ENCODE measurements around the gene NAA80. TPM values are rescaled to one million over a fixed set of nuclear protein-coding genes. Genes with fewer than 3 reads are reported as not detected.
"Not testable (repeated sequence)": the region's sequence is repeated elsewhere in the genome, so short reads cannot be mapped to it uniquely, and the experiment has no call there.

The NAA80 gene
- total RNA-seq, 1 experiment from 2014 or later: 3.2 TPM

DNA sequence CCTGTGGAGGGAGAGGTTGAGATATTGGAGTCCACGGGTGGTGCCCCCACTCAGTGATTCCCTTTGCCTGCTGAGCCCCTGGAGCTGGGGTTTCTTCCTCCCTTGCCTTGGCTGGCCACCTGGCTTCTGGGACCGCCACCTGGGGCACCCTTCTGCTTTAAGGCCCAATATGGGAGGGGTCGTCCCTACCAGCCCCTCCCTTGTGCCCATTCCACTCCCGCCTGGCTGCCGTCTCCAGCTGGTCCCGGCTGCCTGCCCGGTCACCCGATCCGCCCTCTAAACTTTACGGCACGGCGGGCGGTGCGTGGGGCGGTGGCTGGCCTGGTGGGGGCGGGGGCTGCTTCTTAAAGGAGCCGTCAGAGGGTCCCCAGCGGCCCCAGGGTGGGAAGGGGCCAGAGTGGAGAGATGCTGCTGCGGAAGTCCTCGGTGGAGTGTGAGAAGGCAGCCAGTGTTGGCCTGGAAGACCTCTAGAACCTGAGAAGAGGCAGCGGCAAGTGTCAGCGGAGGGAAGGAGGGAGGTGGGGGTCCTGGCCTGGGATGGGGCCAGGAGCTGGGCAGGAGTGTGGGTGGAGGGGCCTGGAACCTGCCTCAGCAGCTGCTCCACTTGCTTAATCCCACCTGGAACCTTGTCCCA, 31.8 kb downstream of the NAA80 start:
- H3K4me1 ChIP-seq: peaks cover 48% of the 10 kb centered on the region
- no peak overlapping the region for H3K27ac ChIP-seq
- no peaks in the 10 kb centered on the region for H3K27me3 ChIP-seq
- peak overlapping the region; percentile 30 for H3K4me3 ChIP-seq
- DNase-seq: peak; percentile 53 to 55
- no peaks in the 10 kb centered on the region for H3K36me3 ChIP-seq
- H3K9me3 ChIP-seq (replicated peaks): no peaks in the 10 kb centered on the region

DNA sequence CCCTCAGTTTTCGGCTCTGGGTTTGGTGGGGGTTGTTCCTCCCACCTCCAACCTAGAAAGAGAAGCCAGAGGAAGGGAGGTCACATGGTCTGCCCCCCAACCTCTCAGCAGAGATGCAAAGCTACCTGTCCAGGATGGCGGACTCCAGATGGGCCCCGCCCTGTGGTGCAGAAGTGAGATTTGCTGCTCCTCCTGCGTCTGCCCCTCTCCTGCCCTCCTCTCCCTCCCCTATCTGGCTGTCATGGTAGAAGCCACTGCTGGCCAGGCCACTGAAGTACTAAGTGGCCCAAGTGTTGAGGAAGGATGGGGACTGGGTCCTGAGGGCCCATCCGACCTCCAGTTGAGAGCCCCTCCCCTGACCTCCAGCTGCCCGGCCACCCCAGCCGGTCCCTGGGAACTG, 32.4 kb downstream of the NAA80 start:
- H3K4me3 ChIP-seq: no peak overlapping the region; the same call in 1 of the 2 replicates
- H3K9me3 ChIP-seq (replicated peaks): no peaks in the 10 kb centered on the region
- H3K27ac ChIP-seq: no peak overlapping the region
- no peaks in the 10 kb centered on the region for H3K27me3 ChIP-seq
- no peak for DNase-seq
- peaks cover 50% of the 10 kb centered on the region for H3K4me1 ChIP-seq
- H3K36me3 ChIP-seq: no peaks in the 10 kb centered on the region

DNA sequence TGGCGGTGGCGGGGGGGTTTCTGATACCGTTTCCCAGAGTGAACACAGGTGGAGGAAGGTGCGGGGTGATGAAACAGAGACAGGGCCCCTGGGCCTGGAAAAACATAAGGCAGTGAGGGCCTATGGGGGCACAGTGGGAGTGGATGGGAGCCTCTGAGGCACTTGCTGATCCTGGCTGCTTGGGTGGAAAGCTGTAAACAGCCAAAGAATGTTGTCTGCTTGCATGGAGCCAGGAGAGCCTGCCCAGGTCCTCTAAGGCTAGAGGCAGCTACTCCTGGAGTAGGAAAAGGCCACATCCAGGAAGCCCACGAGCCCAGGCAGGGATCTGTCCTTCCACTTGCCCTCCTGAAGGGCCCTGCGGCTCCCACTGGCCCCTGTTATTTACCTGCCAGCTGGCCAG, 33.2 kb downstream of the NAA80 start:
- Histone ChIP-seq H3K27ac (no peak overlapping the region), H3K9me3 (replicated peaks) (no peaks in the 10 kb centered on the region), H3K4me1 (peaks cover 58% of the 10 kb centered on the region), H3K36me3 (no peaks in the 10 kb centered on the region), H3K27me3 (no peaks in the 10 kb centered on the region), H3K4me3 (no peak overlapping the region)
- DNase-seq: no peak

DNA sequence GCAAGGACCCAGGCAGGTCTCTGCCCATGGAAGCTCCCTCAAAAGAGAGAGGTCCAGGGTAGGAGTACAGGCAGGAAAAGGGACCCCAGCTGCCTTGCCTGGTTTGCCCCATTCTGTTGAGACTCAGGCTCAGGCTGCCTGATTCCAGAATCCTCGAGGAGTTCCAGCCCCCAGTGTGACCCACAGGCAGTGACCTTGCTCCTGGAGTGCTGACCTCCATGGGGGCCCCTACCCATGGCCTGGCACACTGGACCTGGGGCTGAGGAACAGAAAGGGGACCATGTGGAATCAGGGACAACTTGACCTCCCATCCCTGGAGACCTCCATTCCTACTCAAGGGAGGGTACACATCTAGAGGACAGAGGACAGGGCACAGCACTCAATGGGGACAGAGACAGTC, 33.6 kb downstream of the NAA80 start:
- Histone ChIP-seq H3K4me1 (peaks cover 61% of the 10 kb centered on the region), H3K27ac (no peak overlapping the region), H3K36me3 (no peaks in the 10 kb centered on the region), H3K27me3 (no peaks in the 10 kb centered on the region), H3K9me3 (replicated peaks) (no peaks in the 10 kb centered on the region), H3K4me3 (no peak overlapping the region)
- no peak for DNase-seq

DNA sequence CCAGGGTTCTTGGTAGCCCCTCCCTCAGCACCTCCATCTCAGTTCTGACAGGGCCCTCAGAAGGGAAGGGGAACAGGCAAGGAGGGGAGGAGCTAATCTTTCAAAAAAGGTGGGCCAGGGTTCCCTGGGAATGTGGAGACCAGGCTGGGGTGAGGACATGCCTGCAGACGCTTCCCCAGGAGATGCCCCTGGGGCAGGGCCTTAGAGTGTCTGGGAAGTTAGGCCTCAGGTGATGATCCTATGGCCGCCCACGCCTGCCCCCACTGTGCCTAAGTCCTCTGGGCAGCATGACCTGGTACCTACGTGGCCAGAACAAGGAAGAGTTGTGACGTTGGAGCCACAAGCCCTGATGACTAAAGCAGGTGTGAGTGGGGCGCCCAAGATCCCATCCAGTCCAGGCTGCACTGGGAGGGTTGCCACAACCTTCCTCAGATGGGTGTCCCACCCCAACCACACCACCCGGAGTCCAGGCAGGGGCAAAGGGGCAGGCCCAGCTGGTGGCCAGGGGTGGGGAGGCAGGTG, 34.2 kb downstream of the NAA80 start:
- Histone ChIP-seq H3K4me1 (peaks cover 58% of the 10 kb centered on the region), H3K27ac (peak overlapping the region; percentile 47; the same call in 1 of the 2 replicates), H3K9me3 (replicated peaks) (no peaks in the 10 kb centered on the region), H3K27me3 (no peaks in the 10 kb centered on the region), H3K4me3 (no peak overlapping the region), H3K36me3 (no peaks in the 10 kb centered on the region)
- DNase-seq: peak in 1 of 2 experiments; percentile 25

DNA sequence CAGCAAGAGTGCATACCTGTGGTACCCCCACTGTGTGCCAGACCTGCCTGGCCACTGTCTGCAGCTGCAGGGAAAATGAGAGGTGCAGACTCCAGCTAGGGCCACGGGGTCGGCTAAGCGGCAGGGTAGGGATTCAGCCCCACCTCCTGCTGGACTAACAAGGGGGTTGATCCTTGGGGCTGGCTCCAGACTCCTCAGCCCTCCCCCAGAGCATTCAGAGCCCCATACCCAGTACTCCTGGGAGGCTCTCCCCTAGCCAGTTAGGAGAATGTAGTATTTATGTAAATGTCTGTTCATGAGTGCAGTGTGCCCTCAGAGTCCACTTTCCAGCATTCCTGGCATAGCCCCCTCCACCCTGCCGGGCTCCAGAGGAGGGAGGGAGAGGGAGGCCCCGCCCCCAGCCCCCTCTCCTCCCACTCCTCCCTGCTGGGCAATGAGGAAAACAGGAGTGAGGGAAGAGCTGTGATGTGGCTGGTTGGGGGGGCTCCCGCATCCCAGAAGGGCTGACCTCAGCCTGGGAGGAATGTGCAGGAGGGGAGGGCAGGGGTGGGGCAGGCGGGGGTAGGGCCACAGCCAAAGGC, 34.7 kb downstream of the NAA80 start:
- Histone ChIP-seq H3K9me3 (replicated peaks) (no peaks in the 10 kb centered on the region), H3K36me3 (no peaks in the 10 kb centered on the region), H3K27ac (peak overlapping the region; percentile 47; the same call in 1 of the 2 replicates), H3K4me3 (no peak overlapping the region), H3K4me1 (peaks cover 56% of the 10 kb centered on the region), H3K27me3 (no peaks in the 10 kb centered on the region)
- peak; percentile 91 to 92 for DNase-seq

DNA sequence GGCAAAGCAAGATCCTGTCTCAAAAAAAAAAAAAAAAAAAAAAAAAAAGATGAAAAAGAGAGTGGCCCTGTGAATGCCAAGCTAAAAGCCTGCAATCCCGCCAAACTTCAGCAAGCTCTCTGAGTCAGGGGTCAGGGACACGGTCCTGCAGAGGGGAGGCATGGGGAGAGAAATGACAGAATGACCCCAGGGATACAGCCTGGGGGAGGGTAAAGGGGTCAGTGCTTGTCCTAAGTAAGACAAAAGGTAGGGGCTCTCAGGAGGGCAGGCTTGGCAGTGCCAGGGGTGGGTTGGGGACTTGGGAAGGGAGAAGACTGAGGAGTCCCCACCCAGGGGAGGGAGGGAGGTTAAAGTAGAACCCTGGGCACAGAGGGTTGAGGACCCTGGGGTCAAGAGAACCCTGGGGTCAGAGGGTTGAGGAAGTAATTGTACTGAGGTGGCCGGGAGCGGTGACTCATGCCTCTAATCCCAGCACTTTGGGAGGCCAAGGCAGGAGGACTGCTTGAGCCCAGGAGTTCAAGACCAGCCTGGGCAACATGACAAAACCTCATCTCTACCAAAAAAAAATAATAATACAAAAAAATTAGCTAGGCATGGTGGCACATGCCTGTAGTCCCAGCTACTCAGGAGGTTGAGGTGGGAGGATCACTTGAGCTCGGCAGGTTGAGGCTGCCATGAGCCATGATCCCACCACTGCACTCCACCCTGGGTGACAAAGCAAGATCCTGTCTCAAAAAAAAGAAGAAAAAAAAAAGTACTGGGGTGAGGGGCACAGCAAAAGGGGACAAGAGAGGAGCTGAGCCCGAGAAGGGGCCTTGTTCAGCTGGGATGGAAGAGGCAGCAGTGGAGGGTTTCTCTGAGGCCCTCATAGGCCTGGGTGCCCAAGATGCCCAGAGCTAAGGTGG, 35.5 kb downstream of the NAA80 start:
- peaks cover 56% of the 10 kb centered on the region for H3K4me1 ChIP-seq
- no peaks in the 10 kb centered on the region for H3K27me3 ChIP-seq
- peak overlapping the region; percentile 47; the same call in 1 of the 2 replicates for H3K27ac ChIP-seq
- H3K9me3 ChIP-seq (replicated peaks): no peaks in the 10 kb centered on the region
- no peaks in the 10 kb centered on the region for H3K36me3 ChIP-seq
- no peak for DNase-seq
- no peak overlapping the region for H3K4me3 ChIP-seq

DNA sequence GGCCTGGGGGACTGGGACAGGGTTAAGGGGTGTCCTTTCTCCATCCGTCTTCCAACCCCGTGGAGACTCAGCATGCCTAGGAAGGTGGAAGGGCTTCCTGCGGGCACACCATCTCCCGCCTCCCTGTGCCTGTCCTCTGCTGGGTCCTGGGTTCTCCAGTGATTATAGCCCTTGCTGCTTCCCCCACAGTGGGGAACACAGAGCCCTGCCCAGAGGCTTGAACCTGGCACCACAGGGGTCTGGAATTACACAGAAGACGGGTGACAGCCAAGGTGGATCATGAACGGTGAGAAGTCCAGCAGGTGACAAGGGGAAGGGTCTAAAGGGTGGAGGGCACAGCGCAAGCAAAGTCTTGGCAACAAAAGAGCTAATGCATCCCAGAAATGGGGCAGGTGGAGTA, 36.4 kb downstream of the NAA80 start:
- H3K4me3 ChIP-seq: no peak overlapping the region
- DNase-seq: no peak
- H3K27ac ChIP-seq: no peak overlapping the region
- no peaks in the 10 kb centered on the region for H3K27me3 ChIP-seq
- H3K9me3 ChIP-seq (replicated peaks): no peaks in the 10 kb centered on the region
- 0 out of 2 replicates have a peak, but pooled peaks cover 3% of the 10 kb centered on the region for H3K36me3 ChIP-seq
- peaks cover 57% of the 10 kb centered on the region for H3K4me1 ChIP-seq

DNA sequence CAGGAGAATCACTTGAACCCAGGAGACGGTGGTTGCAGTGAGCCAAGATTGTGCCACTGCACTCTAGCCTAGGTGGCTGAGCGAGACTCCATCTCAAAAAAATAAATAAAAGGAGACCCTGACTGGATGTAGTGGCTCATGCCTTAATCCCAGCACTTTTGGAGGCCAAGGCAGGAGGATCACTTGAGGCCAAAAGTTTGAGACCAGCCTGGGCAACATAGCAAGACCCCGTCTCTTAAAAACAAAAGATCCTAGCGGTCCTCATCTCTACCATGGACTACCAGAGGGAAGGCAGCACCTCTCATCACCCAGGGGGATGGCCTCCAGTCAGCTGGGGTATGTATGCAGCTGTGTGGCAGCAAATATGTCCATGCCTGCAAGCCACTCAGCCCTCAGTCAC, 37.0 kb downstream of the NAA80 start:
- not testable (repeated sequence) for H3K36me3 ChIP-seq; H3K27me3 ChIP-seq; H3K9me3 ChIP-seq (replicated peaks); DNase-seq; H3K4me3 ChIP-seq; H3K27ac ChIP-seq
- peaks cover 52% of the 10 kb centered on the region for H3K4me1 ChIP-seq

DNA sequence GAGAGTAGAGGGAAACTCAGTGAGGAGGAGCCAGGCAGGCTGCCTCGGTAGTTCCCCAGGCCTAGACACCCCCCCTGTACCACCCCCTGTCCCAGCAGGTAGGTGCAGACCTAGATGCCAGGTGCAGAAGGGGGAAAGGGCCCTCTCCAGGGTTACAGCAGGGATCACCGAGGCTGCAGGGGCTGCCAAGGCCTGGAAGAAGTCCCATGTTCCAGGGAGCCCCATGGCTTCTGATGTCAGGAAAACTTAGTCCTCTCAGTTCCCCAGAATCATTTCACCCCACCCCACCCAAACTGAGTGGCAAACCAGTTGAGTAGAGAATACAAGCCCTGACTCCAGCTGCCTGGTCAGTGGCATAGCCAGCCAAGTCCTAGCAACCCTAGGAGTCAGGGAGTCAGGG, 37.7 kb downstream of the NAA80 start:
- Histone ChIP-seq H3K36me3 (peaks cover 6% of the 10 kb centered on the region; the same call in 1 of the 2 replicates), H3K9me3 (replicated peaks) (no peaks in the 10 kb centered on the region), H3K4me1 (peaks cover 51% of the 10 kb centered on the region), H3K4me3 (peak overlapping the region; percentile 57), H3K27ac (peak overlapping the region; percentile 99), H3K27me3 (no peaks in the 10 kb centered on the region)
- DNase-seq: peak in 1 of 2 experiments; percentile 26

DNA sequence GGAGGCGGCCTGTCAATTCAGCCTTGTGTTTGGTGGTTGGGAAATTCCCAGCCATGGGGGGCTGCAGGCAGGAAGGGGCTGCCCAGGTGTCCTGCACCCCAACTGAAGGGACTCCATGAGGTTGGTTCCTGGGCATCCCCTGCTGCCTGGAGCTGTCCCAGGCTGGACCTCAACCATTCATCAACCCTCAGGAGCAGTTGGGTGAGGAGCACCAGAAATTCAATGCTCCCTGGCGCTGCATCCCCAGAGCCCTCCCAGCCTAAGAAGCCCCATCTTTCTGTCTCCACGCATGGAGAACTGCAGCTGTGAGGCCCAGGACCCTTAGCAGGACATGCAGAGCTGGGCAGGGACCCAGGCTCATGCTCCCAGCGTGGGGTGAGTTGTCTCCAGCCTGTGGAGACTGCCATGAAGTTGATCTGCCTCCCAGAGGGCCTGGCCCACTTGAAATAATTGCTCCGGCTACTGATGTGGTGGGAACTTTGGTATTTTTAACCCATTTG, 38.2 kb downstream of the NAA80 start:
- Histone ChIP-seq H3K36me3 (peaks cover 6% of the 10 kb centered on the region; the same call in 1 of the 2 replicates), H3K27ac (peak overlapping the region; percentile 99), H3K9me3 (replicated peaks) (no peaks in the 10 kb centered on the region), H3K4me3 (peak overlapping the region; percentile 57), H3K27me3 (no peaks in the 10 kb centered on the region), H3K4me1 (peaks cover 51% of the 10 kb centered on the region)
- DNase-seq: peak; percentile 42 to 66

DNA sequence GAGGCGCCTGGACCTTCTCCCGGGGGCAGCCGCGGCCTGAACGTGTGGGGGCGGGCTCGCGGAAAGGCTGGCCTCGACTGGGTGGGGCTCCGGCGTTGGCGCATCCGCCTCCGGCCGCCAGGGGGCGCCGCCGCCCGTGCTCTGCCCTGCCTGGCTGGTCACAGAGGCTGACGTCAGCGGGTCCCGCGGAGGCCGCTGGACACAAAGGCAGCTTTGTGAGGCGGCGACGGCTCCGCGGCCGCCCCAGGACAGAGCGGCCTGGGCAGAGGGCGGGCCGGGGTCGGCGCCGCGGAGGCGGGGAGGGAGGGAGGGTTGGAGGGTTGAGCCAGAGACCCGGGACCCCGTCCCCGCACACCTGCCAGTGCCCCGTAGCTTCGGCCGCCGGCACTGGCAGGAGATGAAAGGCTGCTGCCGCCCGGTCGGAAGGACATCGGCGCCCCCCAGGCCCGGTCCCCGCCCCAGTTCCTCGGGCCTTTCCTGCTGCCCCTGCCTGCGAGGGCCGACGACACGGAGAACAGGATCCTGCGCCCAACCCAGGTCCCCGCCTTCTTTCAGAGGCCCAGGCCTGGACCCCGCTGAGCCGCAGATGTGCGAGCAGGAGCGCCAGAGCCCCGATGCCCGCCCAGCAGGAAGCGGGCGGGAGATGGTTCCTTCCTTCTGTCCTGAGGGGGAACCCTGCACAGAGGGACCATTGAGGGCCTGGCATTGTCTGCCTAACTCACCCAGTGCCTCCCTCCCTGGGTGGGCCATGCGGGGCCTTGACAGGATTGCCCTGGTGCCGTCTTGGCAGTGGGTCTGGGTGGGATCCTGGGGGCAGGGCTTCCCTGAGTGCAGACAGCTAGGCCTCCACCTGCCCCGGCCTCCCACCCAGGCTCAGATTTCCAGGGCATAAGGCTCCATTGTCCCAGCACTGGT, 38.9 kb downstream of the NAA80 start:
- no peaks in the 10 kb centered on the region for H3K27me3 ChIP-seq
- peaks cover 44% of the 10 kb centered on the region for H3K4me1 ChIP-seq
- peak; percentile 95 for DNase-seq
- no peaks in the 10 kb centered on the region for H3K9me3 ChIP-seq (replicated peaks)
- H3K27ac ChIP-seq: peak overlapping the region; percentile 99
- peak overlapping the region; percentile 57 for H3K4me3 ChIP-seq
- peaks cover 6% of the 10 kb centered on the region; the same call in 1 of the 2 replicates for H3K36me3 ChIP-seq

DNA sequence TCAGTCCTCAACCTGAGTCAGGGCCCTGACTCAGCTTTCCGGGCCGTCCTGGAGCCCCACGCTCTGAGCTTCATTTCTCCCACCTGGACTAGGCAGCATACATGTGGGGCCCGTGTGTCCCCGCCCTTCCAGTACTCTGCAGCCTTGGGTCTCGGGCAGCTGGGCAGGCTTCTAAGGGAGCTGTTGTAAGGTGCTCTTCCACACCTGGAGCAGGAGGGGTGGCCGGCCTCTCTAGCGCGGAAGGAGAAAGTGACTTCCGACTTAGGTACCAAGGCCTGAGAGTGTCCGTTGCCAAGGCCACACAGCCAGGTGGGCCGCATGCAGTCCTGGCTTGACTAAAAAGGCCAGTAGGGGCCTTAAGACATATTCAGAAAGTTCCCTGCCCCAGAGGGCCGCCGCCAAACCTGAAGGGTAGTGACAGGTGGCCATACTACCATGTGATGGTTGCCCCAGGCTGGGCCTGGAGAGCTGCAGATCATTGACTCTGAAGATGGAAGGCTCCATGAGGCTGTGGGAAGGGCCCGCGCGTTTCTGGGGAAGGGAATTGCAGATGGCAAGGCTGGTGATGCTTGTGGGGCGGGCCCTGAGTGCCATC, 39.7 kb downstream of the NAA80 start:
- no peaks in the 10 kb centered on the region for H3K9me3 ChIP-seq (replicated peaks)
- peaks cover 39% of the 10 kb centered on the region for H3K4me1 ChIP-seq
- H3K27me3 ChIP-seq: no peaks in the 10 kb centered on the region
- peaks cover 6% of the 10 kb centered on the region; the same call in 1 of the 2 replicates for H3K36me3 ChIP-seq
- H3K27ac ChIP-seq: peak overlapping the region; percentile 99
- H3K4me3 ChIP-seq: peak overlapping the region; percentile 57
- DNase-seq: peak in 1 of 2 experiments; percentile 88
